Testis (tissue), 2 donors: ENCODE data around the gene GUK1.

Experiments
- POLR2A ChIP-seq: fragments of 450-650 bp; IDR thresholded peaks from one replicate; pipeline ENCODE4 v1.6.1; 2017; ENCODE audit warnings: antibody characterized with exemption, mild to moderate bottlenecking, moderate library complexity
- TF ChIP-seq, protein P1 (sequence below), 3 experiments: fragments of 450-650 bp in 2 of 3; fragments of 200-600 bp in 1 of 3; sonication (generic) in 1 of 3; IDR thresholded peaks; one replicate each; pipeline ENCODE4 v1.5.1; 2016 to 2019; ENCODE audit warnings: antibody characterized with exemption in 3 of 3, mild to moderate bottlenecking in 2 of 3, moderate library complexity in 1 of 3

- TF ChIP-seq, protein P1, sequence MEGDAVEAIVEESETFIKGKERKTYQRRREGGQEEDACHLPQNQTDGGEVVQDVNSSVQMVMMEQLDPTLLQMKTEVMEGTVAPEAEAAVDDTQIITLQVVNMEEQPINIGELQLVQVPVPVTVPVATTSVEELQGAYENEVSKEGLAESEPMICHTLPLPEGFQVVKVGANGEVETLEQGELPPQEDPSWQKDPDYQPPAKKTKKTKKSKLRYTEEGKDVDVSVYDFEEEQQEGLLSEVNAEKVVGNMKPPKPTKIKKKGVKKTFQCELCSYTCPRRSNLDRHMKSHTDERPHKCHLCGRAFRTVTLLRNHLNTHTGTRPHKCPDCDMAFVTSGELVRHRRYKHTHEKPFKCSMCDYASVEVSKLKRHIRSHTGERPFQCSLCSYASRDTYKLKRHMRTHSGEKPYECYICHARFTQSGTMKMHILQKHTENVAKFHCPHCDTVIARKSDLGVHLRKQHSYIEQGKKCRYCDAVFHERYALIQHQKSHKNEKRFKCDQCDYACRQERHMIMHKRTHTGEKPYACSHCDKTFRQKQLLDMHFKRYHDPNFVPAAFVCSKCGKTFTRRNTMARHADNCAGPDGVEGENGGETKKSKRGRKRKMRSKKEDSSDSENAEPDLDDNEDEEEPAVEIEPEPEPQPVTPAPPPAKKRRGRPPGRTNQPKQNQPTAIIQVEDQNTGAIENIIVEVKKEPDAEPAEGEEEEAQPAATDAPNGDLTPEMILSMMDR (IDR thresholded peaks at IDR 0.05): no peak
- no peak for TF ChIP-seq POLR2A
These were observed 27.9 kb upstream of the GUK1 start for GRCh38 chr1:228112167-228112566.
